Mammary epithelial cell (primary cell): ENCODE measurements around the gene CALCA.

Experiments
- EZH2 ChIP-seq: IDR thresholded peaks from 2 replicates; pipeline ENCODE4 v1.6.1; 2012; ENCODE audit warnings: low read length, inconsistent platforms, borderline replicate concordance
- TF ChIP-seq, protein P1 (sequence below), 2 donors: IDR thresholded peaks in 1 of 2; conservative IDR thresholded peaks in 1 of 2; 2 replicates each; pipeline ENCODE4 v1.5.1; 2011 to 2012; ENCODE audit warnings: inconsistent platforms in 2 of 2, low read length in 2 of 2, mild to moderate bottlenecking in 2 of 2, control low read depth in 1 of 2, low read depth in 1 of 2; ENCODE audit not compliant: insufficient read depth in 1 of 2; ENCODE audit errors: extremely low read depth in 1 of 2

DNA sequence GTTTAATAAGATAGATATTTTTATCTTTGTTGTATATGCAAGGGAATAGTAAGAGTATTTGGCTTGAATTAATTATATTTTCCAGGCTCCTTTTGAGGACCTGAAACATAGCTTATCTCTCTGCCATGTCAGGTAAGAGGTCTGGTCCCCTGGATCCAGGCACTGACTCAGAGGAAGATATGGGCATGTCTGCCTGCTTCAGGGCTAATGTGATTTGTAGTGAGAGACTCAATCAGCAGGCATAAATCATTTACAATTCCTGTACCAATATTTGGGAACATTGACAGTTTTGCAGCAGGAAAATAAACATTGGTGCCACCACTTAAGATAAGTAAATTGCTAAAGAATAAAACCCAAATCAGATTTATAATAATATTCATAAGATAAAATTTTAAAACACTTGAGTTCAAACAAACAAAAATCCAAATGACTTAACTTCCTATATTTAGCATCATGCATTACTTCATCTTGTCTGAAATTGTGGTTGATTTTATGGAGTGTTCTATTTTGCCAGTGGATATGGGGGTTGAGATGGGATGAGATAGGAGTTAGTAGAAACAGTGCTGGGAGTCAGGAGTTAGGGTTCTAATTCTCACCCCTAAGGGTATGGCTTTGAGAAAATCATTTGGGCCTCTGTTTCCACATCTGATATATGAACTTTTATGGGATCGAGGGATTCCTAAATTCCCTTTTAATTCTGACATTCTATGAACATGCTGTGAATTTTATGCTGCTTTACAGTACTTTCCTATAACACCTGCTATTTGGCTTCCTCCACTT lies 5.1 kb upstream of the CALCA start:
- TF ChIP-seq, protein P1, sequence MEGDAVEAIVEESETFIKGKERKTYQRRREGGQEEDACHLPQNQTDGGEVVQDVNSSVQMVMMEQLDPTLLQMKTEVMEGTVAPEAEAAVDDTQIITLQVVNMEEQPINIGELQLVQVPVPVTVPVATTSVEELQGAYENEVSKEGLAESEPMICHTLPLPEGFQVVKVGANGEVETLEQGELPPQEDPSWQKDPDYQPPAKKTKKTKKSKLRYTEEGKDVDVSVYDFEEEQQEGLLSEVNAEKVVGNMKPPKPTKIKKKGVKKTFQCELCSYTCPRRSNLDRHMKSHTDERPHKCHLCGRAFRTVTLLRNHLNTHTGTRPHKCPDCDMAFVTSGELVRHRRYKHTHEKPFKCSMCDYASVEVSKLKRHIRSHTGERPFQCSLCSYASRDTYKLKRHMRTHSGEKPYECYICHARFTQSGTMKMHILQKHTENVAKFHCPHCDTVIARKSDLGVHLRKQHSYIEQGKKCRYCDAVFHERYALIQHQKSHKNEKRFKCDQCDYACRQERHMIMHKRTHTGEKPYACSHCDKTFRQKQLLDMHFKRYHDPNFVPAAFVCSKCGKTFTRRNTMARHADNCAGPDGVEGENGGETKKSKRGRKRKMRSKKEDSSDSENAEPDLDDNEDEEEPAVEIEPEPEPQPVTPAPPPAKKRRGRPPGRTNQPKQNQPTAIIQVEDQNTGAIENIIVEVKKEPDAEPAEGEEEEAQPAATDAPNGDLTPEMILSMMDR (conservative IDR thresholded peaks at IDR 0.05 in 1 of 2, IDR thresholded peaks at IDR 0.05 in 1 of 2; ENCODE audit: extremely low read depth in 1 of 2, insufficient read depth in 1 of 2, low read depth in 1 of 2, low read length in 2 of 2), result no peak
- TF ChIP-seq EZH2, result no peak
